NCI-H128 (cell line): Measurements from ENCODE around the gene ETS1.

ENCODE experiments used
- DNase-seq: peaks from one replicate; lab custom pipeline; 2025; ENCODE audit not compliant: unreplicated experiment; lab: John Stamatoyannopoulos, UW

Gene ETS1, protein sequence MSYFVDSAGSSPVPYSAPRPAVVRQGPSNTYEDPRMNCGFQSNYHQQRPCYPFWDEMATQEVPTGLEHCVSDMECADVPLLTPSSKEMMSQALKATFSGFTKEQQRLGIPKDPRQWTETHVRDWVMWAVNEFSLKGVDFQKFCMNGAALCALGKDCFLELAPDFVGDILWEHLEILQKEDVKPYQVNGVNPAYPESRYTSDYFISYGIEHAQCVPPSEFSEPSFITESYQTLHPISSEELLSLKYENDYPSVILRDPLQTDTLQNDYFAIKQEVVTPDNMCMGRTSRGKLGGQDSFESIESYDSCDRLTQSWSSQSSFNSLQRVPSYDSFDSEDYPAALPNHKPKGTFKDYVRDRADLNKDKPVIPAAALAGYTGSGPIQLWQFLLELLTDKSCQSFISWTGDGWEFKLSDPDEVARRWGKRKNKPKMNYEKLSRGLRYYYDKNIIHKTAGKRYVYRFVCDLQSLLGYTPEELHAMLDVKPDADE

GRCh38 chr11:128587415-128587814, at the start of gene ETS1:
Gene ETS1 (minus strand): TSS chr11:128587558. CDS start chr11:128573130, 14,428 bp downstream.
- no peak for DNase-seq

GRCh38 chr11:128634395-128634794, 47.0 kb upstream of the ETS1 start:
- DNase-seq = no peak

- no peak for DNase-seq
Measured at GRCh38 chr11:128633384-128633965, 46.1 kb upstream of the ETS1 start.

DNA sequence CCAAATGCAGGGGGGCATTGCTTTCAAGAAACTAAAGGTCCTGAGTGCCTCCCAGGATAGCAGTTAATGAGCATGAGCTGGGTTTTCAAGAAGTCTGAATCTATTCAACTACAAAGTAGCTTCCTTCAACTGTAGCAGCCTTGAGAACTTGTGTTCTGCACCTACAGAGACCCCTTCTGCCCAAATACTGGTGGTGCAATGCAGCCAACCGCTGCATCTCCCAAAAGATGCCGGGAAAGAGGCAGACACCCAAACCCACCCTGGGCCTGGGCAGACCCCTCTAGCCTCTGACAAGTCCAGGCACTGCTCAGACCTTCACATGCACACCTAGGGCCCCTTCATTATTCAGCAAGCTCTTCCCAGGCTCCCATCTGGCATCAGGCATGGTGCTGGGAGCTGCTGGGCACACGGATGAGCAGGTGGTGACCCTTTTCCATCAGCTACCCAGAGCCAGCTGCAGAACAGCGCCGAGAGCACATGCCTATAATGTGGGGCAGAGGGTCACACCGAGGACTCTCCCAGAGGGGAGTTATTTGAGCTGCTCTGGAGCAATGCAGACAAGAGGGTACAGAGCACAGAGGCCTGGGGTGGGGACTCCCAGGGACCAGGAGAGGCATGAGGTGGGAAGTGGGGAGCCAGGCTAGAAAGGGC, 44.9 kb upstream of the ETS1 start:
- no peak for DNase-seq

- peak; percentile 22 for DNase-seq
Measured at GRCh38 chr11:128630367-128631230, 43.2 kb upstream of the ETS1 start.

GRCh38 chr11:128629516-128630106, 42.3 kb upstream of the ETS1 start:
- no peak for DNase-seq

GRCh38 chr11:128628686-128629085, 41.3 kb upstream of the ETS1 start:
- DNase-seq = no peak

- DNase-seq = no peak
Measured at GRCh38 chr11:128628325-128628673, 40.9 kb upstream of the ETS1 start.

- no peak for DNase-seq
Measured at GRCh38 chr11:128627666-128628324, 40.4 kb upstream of the ETS1 start.

DNA sequence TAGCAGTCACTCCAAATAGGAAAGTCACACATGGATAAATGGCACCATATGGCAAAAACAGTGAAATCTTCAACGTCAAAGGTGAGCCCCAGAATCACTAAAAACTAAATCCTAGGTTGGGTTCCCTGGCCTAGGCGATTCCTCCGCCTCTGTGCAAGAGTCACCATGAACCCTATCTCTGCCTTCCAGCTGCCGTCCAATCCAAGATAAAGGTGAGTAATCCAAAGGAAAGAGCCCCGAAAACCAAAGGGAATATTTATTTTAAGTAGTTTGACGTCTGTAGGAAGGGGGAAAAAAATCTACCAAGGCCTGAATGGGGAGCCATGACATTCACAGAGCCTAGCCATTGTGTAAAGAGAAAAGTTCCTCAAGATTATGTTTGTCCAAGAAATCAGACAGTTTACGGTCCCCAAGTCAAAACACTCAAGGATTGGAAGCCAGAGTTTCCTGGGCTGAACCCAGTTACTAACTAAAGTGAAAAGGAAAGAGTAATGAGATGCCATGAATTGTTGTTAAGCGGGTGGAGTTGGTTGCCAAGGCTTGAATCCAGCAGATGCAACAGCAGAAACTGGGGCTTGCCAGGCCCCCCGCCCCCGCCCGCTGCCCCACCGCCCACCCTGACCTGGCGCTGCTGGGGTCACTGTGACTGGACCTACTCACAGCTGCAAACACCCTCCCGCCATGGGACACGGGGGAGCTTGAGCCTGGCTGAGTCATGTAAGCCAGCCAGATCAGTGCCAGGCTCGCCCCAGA, 39.7 kb upstream of the ETS1 start:
- DNase-seq = no peak

GRCh38 chr11:128625746-128626145, 38.4 kb upstream of the ETS1 start:
- no peak for DNase-seq

- no peak for DNase-seq
Measured at GRCh38 chr11:128625326-128625725, 38.0 kb upstream of the ETS1 start.

DNA sequence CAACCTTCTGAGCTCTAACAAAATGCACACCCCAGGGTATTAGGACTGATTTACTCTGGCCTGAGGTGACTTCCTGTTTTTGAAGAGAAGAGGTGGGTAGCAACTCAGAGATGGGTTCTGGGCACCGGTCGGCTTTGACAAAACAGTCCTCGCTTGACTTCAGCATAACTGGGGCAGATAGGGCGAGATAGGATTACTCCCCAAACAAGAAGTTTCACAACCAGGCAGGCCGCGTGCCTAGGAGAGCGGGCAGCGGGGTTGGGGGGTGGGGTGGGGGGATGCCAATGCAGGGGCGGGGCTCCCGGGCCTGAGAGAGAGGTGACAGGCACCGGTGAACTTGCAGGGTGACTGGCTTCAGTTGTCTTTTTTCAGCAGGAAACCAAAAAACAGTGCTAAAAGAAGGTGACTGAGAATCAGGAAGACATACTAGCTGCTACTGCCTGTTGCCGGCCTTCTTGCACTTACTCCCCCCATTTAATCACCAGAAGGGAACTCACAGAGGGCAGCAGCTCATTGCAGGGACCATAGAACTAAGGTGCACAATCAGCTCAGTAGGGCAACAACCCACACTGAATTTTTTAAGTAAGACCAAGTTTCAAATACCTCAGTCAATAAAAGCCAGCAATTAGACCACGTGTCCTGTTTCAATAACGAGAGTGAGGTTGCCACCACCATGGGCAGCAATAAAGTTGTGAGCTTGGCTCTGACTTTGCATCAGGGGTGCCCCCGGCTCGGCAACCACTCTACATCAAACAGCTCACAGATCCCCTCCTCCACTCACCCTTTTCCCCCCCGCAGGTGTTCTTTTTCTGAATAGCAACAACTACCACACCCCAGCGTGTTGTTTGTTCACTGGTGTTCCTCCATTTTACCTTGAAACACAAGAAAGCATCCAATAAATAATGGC, 37.2 kb upstream of the ETS1 start:
- no peak for DNase-seq

DNA sequence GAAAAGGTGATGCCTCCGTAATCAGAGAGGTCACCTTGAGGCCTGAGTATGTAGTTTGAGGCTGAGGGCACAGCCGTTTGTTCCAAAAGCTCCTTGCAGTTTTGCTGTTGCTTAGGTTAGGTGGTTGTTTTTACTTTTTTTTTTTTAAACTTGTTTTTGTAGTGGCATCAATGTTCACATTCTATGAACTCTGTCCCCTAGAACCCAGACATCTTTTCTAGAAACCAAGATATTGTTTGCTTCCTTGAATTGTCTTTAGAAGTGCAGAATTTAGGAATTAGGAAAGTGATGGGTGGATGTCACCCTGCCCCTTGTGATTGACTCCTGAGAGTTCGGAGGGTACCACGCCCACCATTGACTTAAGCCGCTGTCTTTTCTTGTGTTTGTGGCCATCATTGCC, 35.7 kb upstream of the ETS1 start:
- no peak for DNase-seq

- no peak for DNase-seq
Measured at GRCh38 chr11:128621601-128622501, 34.5 kb upstream of the ETS1 start.

DNA sequence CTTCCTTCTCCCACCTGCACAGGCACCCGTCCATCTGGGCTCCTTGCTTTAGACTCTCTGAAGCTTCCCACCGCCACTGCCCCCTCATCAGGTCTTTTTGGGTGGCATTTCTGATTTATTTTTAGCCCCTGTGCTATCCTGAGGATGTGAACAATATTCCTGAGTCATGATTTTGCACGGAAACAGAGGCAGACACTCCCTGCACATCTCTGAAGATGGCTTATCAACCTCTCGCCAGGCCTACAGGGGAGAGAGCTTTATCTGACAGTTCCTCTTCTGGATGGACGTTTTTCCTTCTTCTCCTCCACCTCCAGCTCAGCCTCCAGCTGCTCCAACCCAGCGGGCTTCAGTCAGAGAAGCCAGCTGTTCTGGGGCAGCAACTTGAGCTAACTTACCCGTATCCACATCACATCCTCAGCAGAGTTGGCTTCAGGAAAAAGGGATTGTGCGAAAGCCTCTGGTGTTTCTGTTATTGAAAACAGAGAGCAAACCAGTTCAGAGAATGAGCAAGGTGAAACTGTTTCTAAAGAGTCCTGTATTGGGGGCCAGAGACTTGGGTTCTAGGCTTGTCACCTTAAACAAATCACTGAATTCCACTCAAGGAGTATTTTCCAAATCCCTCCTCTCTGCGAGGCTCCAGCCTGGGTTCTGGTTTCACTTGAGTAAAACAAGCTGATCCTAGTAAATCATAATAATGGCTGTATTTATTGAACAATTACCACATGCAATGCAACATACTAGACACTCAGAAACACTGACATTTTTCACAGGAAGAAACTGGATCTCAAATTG, 33.1 kb upstream of the ETS1 start:
- DNase-seq = no peak
